Measurements from ENCODE around the gene LILRB2. TPM values are rescaled to one million over a fixed set of nuclear protein-coding genes. Genes with fewer than 3 reads are reported as not detected.
"Not testable (repeated sequence)": the region's sequence is repeated elsewhere in the genome, so short reads cannot be mapped to it uniquely, and the experiment has no call there.

LILRB2 gene
- total RNA-seq, 3 donors from 2014 or later = not detected

GRCh38 chr19:54287456-54287855 is 6.5 kb upstream of the LILRB2 start:
- no peaks in the 10 kb centered on the region for H3K9me3 Mint-ChIP-seq
- H3K4me3 Mint-ChIP-seq = no peak overlapping the region
- no peaks in the 10 kb centered on the region for H3K36me3 Mint-ChIP-seq (ENCODE audit: insufficient read depth)
- no peak for DNase-seq
- peaks cover 9% of the 10 kb centered on the region for H3K4me1 Mint-ChIP-seq (ENCODE audit: low read depth)
- ATAC-seq = no peak
- H3K27me3 Mint-ChIP-seq (ENCODE audit: low read depth) = peaks cover 26% of the 10 kb centered on the region

GRCh38 chr19:54286283-54286682 is 5.4 kb upstream of the LILRB2 start:
- peaks cover 32% of the 10 kb centered on the region for H3K27me3 Mint-ChIP-seq (ENCODE audit: low read depth)
- ATAC-seq = peak in 1 of 2 donors; percentile 53

GRCh38 chr19:54285427-54286056 is 4.6 kb upstream of the LILRB2 start:
- peaks cover 39% of the 10 kb centered on the region for H3K27me3 Mint-ChIP-seq (ENCODE audit: low read depth)
- not testable (repeated sequence) for H3K9me3 Mint-ChIP-seq; DNase-seq; H3K36me3 Mint-ChIP-seq (ENCODE audit: insufficient read depth); H3K4me1 Mint-ChIP-seq (ENCODE audit: low read depth); H3K4me3 Mint-ChIP-seq
- ATAC-seq = peak; percentile 28 to 30

More at GRCh38 chr19:54286283-54286682, 5.4 kb upstream of the LILRB2 start:
- not testable (repeated sequence) for H3K4me1 Mint-ChIP-seq (ENCODE audit: low read depth); DNase-seq; H3K4me3 Mint-ChIP-seq; H3K9me3 Mint-ChIP-seq; H3K36me3 Mint-ChIP-seq (ENCODE audit: insufficient read depth)

- Mint-ChIP-seq H3K27me3 (ENCODE audit: low read depth) (peaks cover 41% of the 10 kb centered on the region), H3K9me3 (no peaks in the 10 kb centered on the region), H3K4me1 (ENCODE audit: low read depth) (peaks cover 7% of the 10 kb centered on the region), H3K36me3 (ENCODE audit: insufficient read depth) (no peaks in the 10 kb centered on the region), H3K4me3 (no peak overlapping the region)
- DNase-seq = no peak
- ATAC-seq = no peak
Measured at GRCh38 chr19:54282686-54283470, 2.0 kb upstream of the LILRB2 start.

- H3K4me1 Mint-ChIP-seq (ENCODE audit: low read depth); ATAC-seq; H3K4me3 Mint-ChIP-seq; DNase-seq; H3K36me3 Mint-ChIP-seq (ENCODE audit: insufficient read depth); H3K9me3 Mint-ChIP-seq: not testable (repeated sequence)
- H3K27me3 Mint-ChIP-seq (ENCODE audit: low read depth) = peaks cover 44% of the 10 kb centered on the region
Measured at GRCh38 chr19:54281729-54282075, 792 bp upstream of the LILRB2 start.

GRCh38 chr19:54280441-54280840 is 469 bp downstream of the LILRB2 start:
- not testable (repeated sequence) for H3K4me3 Mint-ChIP-seq; H3K4me1 Mint-ChIP-seq (ENCODE audit: low read depth); H3K9me3 Mint-ChIP-seq; ATAC-seq; DNase-seq; H3K36me3 Mint-ChIP-seq (ENCODE audit: insufficient read depth)
- peaks cover 43% of the 10 kb centered on the region for H3K27me3 Mint-ChIP-seq (ENCODE audit: low read depth)

GRCh38 chr19:54280025-54280424 is 885 bp downstream of the LILRB2 start:
- H3K4me3 Mint-ChIP-seq; H3K36me3 Mint-ChIP-seq (ENCODE audit: insufficient read depth); H3K4me1 Mint-ChIP-seq (ENCODE audit: low read depth); H3K9me3 Mint-ChIP-seq; ATAC-seq; DNase-seq: not testable (repeated sequence)
- H3K27me3 Mint-ChIP-seq (ENCODE audit: low read depth) = peaks cover 45% of the 10 kb centered on the region

GRCh38 chr19:54279406-54279962 is 1.4 kb downstream of the LILRB2 start:
- no peak for ATAC-seq
- no peak overlapping the region for H3K4me3 Mint-ChIP-seq
- H3K9me3 Mint-ChIP-seq = no peaks in the 10 kb centered on the region
- no peak for DNase-seq
- H3K4me1 Mint-ChIP-seq (ENCODE audit: low read depth) = peaks cover 2% of the 10 kb centered on the region
- no peaks in the 10 kb centered on the region for H3K36me3 Mint-ChIP-seq (ENCODE audit: insufficient read depth)
- peaks cover 47% of the 10 kb centered on the region for H3K27me3 Mint-ChIP-seq (ENCODE audit: low read depth)

GRCh38 chr19:54278571-54279195 is 2.2 kb downstream of the LILRB2 start:
- not testable (repeated sequence) for ATAC-seq; DNase-seq; H3K4me3 Mint-ChIP-seq; H3K36me3 Mint-ChIP-seq (ENCODE audit: insufficient read depth); H3K9me3 Mint-ChIP-seq; H3K4me1 Mint-ChIP-seq (ENCODE audit: low read depth)
- peaks cover 50% of the 10 kb centered on the region for H3K27me3 Mint-ChIP-seq (ENCODE audit: low read depth)

GRCh38 chr19:54278056-54278455 is 2.9 kb downstream of the LILRB2 start:
- H3K9me3 Mint-ChIP-seq; H3K4me1 Mint-ChIP-seq (ENCODE audit: low read depth); H3K36me3 Mint-ChIP-seq (ENCODE audit: insufficient read depth); ATAC-seq; H3K4me3 Mint-ChIP-seq; DNase-seq: not testable (repeated sequence)
- peaks cover 52% of the 10 kb centered on the region for H3K27me3 Mint-ChIP-seq (ENCODE audit: low read depth)

- not testable (repeated sequence) for DNase-seq; H3K36me3 Mint-ChIP-seq (ENCODE audit: insufficient read depth); ATAC-seq; H3K4me3 Mint-ChIP-seq; H3K4me1 Mint-ChIP-seq (ENCODE audit: low read depth); H3K9me3 Mint-ChIP-seq
- H3K27me3 Mint-ChIP-seq (ENCODE audit: low read depth) = peaks cover 55% of the 10 kb centered on the region
Measured at GRCh38 chr19:54277111-54277615, 3.7 kb downstream of the LILRB2 start.

- no peaks in the 10 kb centered on the region for H3K36me3 Mint-ChIP-seq (ENCODE audit: insufficient read depth)
- DNase-seq (no peak), ATAC-seq (no peak)
- H3K9me3 Mint-ChIP-seq = no peaks in the 10 kb centered on the region
- no peak overlapping the region for H3K4me3 Mint-ChIP-seq
- peaks cover 3% of the 10 kb centered on the region for H3K4me1 Mint-ChIP-seq (ENCODE audit: low read depth)
- H3K27me3 Mint-ChIP-seq (ENCODE audit: low read depth) = peaks cover 50% of the 10 kb centered on the region
Measured at GRCh38 chr19:54275951-54276350, 5.0 kb downstream of the LILRB2 start.

- not testable (repeated sequence) for ATAC-seq; H3K9me3 Mint-ChIP-seq; DNase-seq; H3K36me3 Mint-ChIP-seq (ENCODE audit: insufficient read depth); H3K4me3 Mint-ChIP-seq; H3K4me1 Mint-ChIP-seq (ENCODE audit: low read depth)
- peaks cover 39% of the 10 kb centered on the region for H3K27me3 Mint-ChIP-seq (ENCODE audit: low read depth)
Measured at GRCh38 chr19:54274516-54274915, 6.4 kb downstream of the LILRB2 start.

GRCh38 chr19:54273821-54274220 is 7.1 kb downstream of the LILRB2 start:
- DNase-seq (no peak), ATAC-seq (no peak)
- H3K9me3 Mint-ChIP-seq = no peaks in the 10 kb centered on the region
- H3K4me1 Mint-ChIP-seq (ENCODE audit: low read depth) = peaks cover 3% of the 10 kb centered on the region
- no peaks in the 10 kb centered on the region for H3K36me3 Mint-ChIP-seq (ENCODE audit: insufficient read depth)
- H3K27me3 Mint-ChIP-seq (ENCODE audit: low read depth) = peaks cover 41% of the 10 kb centered on the region
- no peak overlapping the region for H3K4me3 Mint-ChIP-seq
